Nucleus accumbens (tissue), 56 donors: ENCODE measurements around the gene ATN1.
A peak's percentile ranks its signal among the peaks of the same experiment; 100 is the strongest.

Experiments
- DNase-seq, 56 donors: peaks; one replicate each; lab custom pipeline; 2025; lab: John Stamatoyannopoulos, UW

The ATN1 gene

DNA sequence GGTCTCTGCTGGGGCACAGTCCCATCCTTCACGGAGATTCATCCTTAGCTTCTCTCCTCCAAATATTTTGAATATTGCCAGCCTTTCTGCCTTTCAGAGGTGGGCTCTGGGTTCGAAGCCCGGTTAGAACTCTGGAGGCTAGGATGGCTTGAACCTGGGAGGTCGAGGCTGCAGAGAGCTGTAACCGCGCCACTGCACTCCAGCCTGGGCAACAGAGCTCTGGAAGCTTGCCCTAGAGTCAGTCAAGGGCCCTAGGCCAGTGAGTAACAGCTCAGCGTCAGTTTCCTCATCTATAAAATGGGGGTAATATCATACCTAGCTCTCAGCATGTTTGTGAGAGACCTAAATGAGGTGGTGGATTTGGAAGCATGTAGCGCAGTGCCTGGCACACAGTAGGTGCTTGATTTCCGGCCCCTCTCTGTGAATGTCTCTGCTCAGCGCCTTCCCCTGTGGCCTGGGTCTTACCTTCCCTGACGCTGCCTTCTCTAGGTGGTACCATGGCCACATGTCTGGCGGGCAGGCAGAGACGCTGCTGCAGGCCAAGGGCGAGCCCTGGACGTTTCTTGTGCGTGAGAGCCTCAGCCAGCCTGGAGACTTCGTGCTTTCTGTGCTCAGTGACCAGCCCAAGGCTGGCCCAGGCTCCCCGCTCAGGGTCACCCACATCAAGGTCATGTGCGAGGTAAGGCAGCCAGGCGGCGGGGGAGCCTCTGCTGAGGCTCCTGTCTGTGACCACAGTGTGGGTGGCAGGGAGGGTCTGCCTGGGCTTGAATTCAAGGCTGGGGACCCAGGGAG lies 26.8 kb downstream of the ATN1 start:
- no peak for DNase-seq

- DNase-seq = no peak
These were observed 27.6 kb downstream of the ATN1 start for GRCh38 chr12:6955108-6956020.

GRCh38 chr12:6956021-6956727 lies 28.4 kb downstream of the ATN1 start:
- no peak for DNase-seq

- no peak for DNase-seq
These were observed 29.5 kb downstream of the ATN1 start for GRCh38 chr12:6957151-6957701.

- DNase-seq = no peak
These were observed 30.2 kb downstream of the ATN1 start for GRCh38 chr12:6957741-6958608.

DNA sequence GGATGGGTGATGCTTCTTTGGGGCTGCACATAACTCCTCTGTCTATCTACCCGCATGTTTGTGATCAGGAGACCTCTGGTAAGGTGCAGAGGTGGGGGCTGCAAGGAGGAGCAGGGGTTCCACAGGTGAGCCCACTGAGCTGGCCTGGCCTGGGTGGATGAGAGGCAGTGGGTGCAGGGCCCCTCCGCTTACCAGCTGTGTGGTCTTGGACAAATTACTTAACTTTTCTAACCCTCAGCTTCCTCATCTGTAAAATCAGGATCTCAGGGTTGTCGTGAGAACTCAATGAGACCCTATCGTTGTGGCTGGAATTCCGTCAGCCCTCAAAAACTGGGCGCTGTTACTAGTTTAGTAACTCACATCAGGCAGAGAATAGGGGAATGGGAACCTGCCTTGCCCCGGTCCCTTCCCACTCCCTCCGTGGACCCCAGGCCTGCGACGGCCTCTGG lies 30.9 kb downstream of the ATN1 start:
- no peak for DNase-seq

GRCh38 chr12:6959058-6959804 lies 31.5 kb downstream of the ATN1 start:
- peak in 3 of 56 donors; percentile 20 to 33 (median 26) for DNase-seq

DNA sequence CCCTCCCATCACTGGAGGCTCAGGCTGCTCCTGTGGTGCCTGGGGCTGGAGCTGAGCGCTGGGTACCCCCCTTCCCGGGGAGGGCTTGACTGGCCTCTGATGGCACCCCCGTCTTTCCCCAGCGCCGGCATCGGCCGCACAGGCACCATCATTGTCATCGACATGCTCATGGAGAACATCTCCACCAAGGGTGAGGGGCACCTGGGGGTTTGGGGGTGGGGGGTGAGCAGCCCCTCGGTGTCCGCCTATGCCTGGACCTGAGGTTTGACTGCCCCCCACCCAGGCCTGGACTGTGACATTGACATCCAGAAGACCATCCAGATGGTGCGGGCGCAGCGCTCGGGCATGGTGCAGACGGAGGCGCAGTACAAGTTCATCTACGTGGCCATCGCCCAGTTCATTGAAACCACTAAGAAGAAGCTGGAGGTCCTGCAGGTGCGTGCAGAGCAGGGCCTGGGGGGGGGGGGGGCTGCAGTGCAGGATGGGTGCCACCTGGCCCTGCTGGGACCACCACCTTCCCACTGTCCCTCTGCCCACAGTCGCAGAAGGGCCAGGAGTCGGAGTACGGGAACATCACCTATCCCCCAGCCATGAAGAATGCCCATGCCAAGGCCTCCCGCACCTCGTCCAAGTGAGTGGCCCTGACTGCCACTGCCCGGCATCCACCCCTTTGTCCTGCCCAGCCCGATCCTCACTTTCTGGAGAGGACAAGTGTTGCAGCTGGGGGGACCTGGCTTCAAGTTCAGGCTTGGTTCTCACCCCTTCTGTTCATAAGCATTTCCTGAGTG lies 32.2 kb downstream of the ATN1 start:
- no peak for DNase-seq

DNA sequence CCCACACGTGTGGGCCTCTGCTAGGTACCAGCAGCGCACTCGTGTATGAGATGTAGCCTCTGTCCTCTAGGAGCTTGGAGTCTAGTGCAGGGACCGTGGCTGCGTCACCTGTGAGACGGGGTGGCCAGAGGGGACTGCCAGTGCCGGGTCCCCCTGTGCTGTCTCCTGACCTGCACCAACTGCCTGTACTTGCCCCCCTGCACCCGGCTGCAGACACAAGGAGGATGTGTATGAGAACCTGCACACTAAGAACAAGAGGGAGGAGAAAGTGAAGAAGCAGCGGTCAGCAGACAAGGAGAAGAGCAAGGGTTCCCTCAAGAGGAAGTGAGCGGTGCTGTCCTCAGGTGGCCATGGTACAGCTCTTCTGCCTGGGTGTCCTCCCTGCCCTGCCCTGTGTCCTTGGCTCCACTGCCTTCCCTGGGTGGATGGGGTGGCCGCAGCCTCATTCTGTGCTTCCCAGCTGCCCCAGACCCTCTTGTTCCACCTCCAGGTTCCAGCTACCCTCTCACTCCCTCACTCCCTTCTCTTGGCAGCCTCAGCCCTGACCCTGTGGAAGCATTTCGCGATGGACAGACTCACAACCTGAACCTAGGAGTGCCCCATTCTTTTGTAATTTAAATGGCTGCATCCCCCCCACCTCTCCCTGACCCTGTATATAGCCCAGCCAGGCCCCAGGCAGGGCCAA lies 33.0 kb downstream of the ATN1 start:
- DNase-seq = no peak

DNA sequence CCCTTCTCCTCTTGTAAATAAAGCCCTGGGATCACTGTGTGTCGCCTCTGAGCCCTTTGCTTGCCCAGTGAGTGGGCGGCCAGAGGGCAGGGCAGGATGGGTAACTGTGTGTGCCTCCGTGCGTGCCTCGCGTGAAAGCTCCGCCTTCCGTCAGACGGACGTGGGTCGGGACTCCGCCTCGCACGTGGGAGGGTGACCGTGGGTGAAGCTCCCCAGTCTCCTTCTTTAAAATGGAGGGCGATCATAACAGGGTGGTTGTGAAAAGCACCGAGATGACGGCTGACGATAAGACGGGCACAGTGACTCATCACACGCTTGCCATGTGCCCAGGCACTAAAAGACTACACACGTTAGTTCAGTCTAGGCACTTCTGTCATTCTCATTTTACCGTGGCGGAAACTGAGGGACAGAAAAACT lies 33.5 kb downstream of the ATN1 start:
- peak in 31 of 56 donors; percentile 16 to 84 (median 55) for DNase-seq

GRCh38 chr12:6961695-6962284 lies 34.0 kb downstream of the ATN1 start:
- peak in 8 of 56 donors; percentile 13 to 41 (median 18) for DNase-seq

DNA sequence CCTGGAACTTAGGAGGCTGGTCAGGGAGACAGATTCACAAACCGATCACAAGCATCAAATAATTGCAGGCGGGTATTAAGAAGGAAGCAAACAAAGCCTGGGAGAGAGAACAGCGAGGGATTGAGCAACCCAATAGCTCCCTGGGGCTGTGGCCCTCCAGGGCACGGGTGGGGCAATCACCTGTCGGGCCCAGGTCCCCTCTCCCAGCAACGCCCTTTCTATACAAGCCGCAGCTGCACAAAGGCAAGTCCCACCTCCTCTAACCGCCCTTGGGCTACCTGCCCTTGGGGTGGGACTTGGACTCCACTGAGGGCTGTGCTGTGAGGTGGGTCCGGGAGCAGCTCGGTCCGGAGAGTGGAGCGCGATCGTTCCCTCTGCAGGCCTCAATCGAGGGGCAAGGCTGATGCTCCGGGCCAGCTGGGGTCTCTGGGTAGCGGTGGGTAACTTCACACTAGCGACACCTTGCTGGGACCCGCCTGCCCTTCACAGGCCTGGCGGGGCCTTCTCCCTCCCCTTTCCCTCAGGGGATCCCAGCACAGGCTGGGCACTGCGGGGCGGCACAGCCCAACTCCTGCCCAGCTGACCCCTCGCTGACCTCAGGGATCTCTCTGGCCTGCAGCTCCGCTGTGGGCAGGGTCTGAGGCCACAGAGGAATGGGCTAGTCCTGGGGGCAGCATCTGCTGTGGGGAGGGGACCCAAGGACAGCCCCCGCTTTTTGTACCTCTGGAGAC lies 34.7 kb downstream of the ATN1 start:
- no peak for DNase-seq

GRCh38 chr12:6963016-6963731 lies 35.4 kb downstream of the ATN1 start:
- DNase-seq = no peak

GRCh38 chr12:6963791-6964413 lies 36.1 kb downstream of the ATN1 start:
- no peak for DNase-seq

GRCh38 chr12:6964605-6965025 lies 36.9 kb downstream of the ATN1 start:
- no peak for DNase-seq
